AG04450 (cell line): Measurements from ENCODE around the gene COLEC12. TPM values are rescaled to one million over a fixed set of nuclear protein-coding genes. Genes with fewer than 3 reads are reported as not detected.

Experiments used
- CTCF ChIA-PET: fragments of 300-600, 350-600 bp; formaldehyde crosslinking; extraction: SDS; loops from one replicate; lab custom pipeline; 2022; ENCODE audit warnings: antibody characterized with exemption, inconsistent platforms; lab: Charles Lee
- POLR2A ChIA-PET: fragments of 350-600 bp; formaldehyde crosslinking; extraction: SDS; loops from one replicate; lab custom pipeline; 2021; ENCODE audit warnings: antibody characterized with exemption, inconsistent platforms; lab: Yijun Ruan, JAX
- DNase-seq: peaks from one replicate; pipeline ENCODE4 v3.0.0-alpha.2; 2011; ENCODE audit warnings: low read depth, low spot score
- H3K27ac ChIP-seq: one replicate; pipeline ENCODE4 v1.5.1; 2012; ENCODE audit warnings: low read depth, low read length, control low read depth
- H3K27me3 ChIP-seq: one replicate; pipeline ENCODE4 v1.6.0; 2012; ENCODE audit warnings: low read length; ENCODE audit not compliant: control insufficient read depth, insufficient read depth
- H3K4me3 ChIP-seq: 2 replicates; pipeline ENCODE4 v1.5.1; 2011; ENCODE audit warnings: mild to moderate bottlenecking, low read depth, low read length, control low read depth
- H3K9me3 ChIP-seq: 2 replicates; pipeline ENCODE4 v1.5.1; 2012; ENCODE audit warnings: low read length; ENCODE audit not compliant: control insufficient read depth, insufficient read depth
- polyA plus RNA-seq: library from polyadenylated mRNA; depleted of rRNA; stranded (reverse); fragments of >200 nt; gene quantifications from 2 replicates; pipeline ENCODE4 v1.2.3, GENCODE V29; 2011
- TF ChIP-seq, protein P1 (sequence below): IDR thresholded peaks from 2 replicates; pipeline ENCODE4 v1.5.1; 2011; ENCODE audit warnings: low read depth, low read length, control low read depth, inconsistent platforms

Gene COLEC12
- polyA plus RNA-seq, 1 experiment: 10.9 TPM

DNA sequence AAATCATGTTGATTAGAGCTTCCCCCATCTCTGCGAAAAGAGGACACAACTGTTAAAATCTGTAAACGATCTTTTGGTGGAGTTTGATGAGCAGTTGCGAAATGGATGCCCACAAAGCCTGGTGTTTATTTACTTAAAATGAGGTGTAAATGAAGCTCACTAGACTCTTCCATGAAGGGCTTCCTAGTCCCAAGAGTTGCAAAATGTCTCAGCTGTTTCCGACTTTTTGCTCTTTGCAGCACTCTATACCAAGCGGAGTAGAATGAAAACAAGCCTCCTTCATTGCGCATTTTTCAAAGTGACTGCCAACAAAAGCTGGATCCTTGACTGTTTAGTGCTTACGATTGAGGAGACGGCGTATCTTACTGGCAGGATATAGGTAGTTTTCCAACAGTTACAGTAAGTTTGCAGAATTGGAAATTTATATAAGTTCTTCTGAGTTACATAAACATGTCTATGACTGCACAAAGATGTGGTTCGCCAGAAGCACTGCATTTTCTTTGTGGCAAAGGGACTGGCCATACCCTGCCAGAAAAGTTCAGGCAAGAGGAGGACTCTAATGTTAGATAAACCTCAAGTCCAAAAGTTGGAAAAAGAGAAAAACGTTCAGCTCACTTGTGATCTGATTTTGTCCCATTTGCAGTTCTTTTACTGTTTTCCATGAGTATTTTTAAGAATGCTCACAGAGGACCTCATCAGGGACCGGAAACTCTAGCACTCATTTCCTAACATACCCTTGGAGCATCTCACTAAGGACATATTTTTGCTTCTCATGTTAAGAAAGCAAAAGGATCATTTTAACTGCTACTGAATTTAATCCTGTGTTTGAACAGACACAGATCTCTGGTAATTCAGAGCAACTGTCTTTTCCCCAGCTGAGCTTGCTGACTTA is 42.7 kb downstream of the COLEC12 start:
- TF ChIP-seq, protein P1, sequence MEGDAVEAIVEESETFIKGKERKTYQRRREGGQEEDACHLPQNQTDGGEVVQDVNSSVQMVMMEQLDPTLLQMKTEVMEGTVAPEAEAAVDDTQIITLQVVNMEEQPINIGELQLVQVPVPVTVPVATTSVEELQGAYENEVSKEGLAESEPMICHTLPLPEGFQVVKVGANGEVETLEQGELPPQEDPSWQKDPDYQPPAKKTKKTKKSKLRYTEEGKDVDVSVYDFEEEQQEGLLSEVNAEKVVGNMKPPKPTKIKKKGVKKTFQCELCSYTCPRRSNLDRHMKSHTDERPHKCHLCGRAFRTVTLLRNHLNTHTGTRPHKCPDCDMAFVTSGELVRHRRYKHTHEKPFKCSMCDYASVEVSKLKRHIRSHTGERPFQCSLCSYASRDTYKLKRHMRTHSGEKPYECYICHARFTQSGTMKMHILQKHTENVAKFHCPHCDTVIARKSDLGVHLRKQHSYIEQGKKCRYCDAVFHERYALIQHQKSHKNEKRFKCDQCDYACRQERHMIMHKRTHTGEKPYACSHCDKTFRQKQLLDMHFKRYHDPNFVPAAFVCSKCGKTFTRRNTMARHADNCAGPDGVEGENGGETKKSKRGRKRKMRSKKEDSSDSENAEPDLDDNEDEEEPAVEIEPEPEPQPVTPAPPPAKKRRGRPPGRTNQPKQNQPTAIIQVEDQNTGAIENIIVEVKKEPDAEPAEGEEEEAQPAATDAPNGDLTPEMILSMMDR: no peak
- H3K27ac ChIP-seq: no peak overlapping the region
- ChIA-PET CTCF (interaction anchor here (0.7 to 1.2 kb wide), 2 partner anchors 14 to 164 kb away, joined by 3 read pairs; no protein-coding TSS in a partner anchor), POLR2A (interaction anchor here (0.7 to 1.9 kb wide), 5 partner anchors 9 to 255 kb away, joined by 3 to 6 read pairs (median 5); partner anchors contain the start of genes ENOSF1 and THOC1)
- H3K27me3 ChIP-seq: no peaks in the 10 kb centered on the region
- no peak overlapping the region for H3K4me3 ChIP-seq
- no peaks in the 10 kb centered on the region for H3K9me3 ChIP-seq
- no peak for DNase-seq

- Histone ChIP-seq H3K4me3 (no peak overlapping the region), H3K27ac (peak overlapping the region; percentile 66), H3K27me3 (no peaks in the 10 kb centered on the region), H3K9me3 (no peaks in the 10 kb centered on the region)
- POLR2A ChIA-PET: interaction anchor here (0.7 to 1.9 kb wide), 5 partner anchors 10 to 255 kb away, joined by 3 to 6 read pairs (median 5); partner anchors contain the start of genes ENOSF1 and THOC1
- no peak for DNase-seq
- TF ChIP-seq, protein P1: no peak
- CTCF ChIA-PET: interaction anchor here (0.7 to 1.2 kb wide), 2 partner anchors 15 to 165 kb away, joined by 3 read pairs; no protein-coding TSS in a partner anchor
Measured at GRCh38 chr18:457140-457519, 43.4 kb downstream of the COLEC12 start.

DNA sequence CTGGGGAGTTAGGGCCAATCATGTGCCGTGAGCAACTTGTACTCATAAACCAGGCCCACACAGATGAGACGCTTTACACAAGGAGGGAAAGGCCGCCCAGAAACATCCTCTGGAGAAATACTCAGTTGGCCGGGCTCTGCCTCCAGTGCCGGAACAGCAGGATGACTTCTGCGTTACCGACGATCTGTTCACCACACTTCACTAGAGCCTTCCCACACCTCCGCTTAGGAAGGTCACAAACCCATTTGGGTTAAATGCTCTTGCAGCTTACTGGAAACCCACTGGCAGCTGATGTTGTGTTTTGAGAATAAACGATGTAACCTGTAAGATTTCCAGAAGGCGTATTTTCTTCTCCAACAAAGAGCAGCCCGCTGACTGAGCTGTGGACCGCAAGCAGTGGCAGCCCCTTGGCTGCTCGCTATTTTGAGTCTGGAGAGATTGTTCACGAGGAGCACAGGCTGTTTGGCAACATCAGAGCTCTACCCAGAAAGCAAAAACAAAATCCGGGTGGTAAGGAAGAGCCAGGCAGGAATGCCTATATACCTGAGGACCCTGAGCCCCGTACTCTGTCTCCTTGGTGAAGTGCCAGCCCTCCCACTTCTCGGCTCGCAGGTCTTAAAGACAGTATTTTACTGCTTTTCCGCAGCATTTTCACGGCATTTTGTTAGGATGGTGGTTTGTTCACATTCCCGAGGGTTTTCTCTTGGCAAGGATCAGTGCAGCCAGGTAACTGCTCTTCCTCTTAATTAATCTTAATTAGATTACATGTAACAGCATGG is 44.0 kb downstream of the COLEC12 start:
- DNase-seq: no peak
- Histone ChIP-seq H3K4me3 (peak overlapping the region; percentile 2), H3K27me3 (no peaks in the 10 kb centered on the region), H3K9me3 (peaks cover 1% of the 10 kb centered on the region), H3K27ac (peak overlapping the region; percentile 66)
- ChIA-PET POLR2A (interaction anchor here (0.6 to 1.9 kb wide), 7 partner anchors 11 to 256 kb away, joined by 3 to 6 read pairs (median 4); partner anchors contain the start of genes ENOSF1 and THOC1), CTCF (no interaction called here)
- TF ChIP-seq, protein P1: no peak

DNA sequence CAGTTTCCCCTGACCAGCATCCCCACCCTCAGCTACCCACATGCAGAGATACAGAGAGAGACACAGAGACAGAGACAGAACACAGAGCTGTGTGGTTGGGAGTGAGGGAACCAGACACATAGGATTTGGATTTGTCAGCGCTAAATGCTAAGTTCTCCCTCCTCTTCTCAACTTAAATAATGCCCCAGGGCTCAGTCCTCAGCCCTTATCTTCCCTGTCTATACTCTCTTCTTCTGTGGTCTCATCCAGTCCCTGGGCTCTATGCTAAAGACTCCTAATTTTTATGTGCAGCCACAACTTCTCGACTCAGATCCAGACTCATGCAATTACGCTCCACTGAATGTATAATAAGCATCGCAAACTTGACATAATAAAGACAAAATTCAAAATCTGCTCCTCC is 47.1 kb downstream of the COLEC12 start:
- Histone ChIP-seq H3K4me3 (no peak overlapping the region), H3K27me3 (no peaks in the 10 kb centered on the region), H3K27ac (no peak overlapping the region), H3K9me3 (peaks cover 10% of the 10 kb centered on the region)
- ChIA-PET CTCF (no interaction called here), POLR2A (no interaction called here)
- no peak for DNase-seq
- TF ChIP-seq, protein P1: no peak
